Measurements from ENCODE around the gene LRRN4. TPM values are rescaled to one million over a fixed set of nuclear protein-coding genes. Genes with fewer than 3 reads are reported as not detected.
A peak's percentile ranks its signal among the peaks of the same experiment; 100 is the strongest.

Gene LRRN4
- total and polyA plus RNA-seq, 2 experiments from 2014 or later = 19.2 to 94.5 TPM

- peaks cover 57% of the 10 kb centered on the region for H3K79me2 ChIP-seq
- peak overlapping the region; percentile 80 for H3K4me2 ChIP-seq
- 8% methylated on average over 4 of the region's 4 CpGs for WGBS (ENCODE audit: low lambda C conversion rate, missing lambda C conversion rate)
- peak overlapping the region; percentile 89 for H3K4me3 ChIP-seq
- H3K9me3 ChIP-seq (ENCODE audit: low read depth) = no peaks in the 10 kb centered on the region
- H4K20me1 ChIP-seq (ENCODE audit: insufficient read depth, poor library complexity, severe bottlenecking) = peaks cover 22% of the 10 kb centered on the region
- no peaks in the 10 kb centered on the region for H3K9me2 ChIP-seq (replicated peaks; ENCODE audit: insufficient read depth)
- H3K36me3 ChIP-seq (replicated peaks; ENCODE audit: insufficient read depth, low read depth) = no peaks in the 10 kb centered on the region
- peak overlapping the region; percentile 76 for H3K27ac ChIP-seq
- no peak for TF ChIP-seq CTCF (IDR thresholded peaks at IDR 0.05; ENCODE audit: poor library complexity)
- no peak for TF ChIP-seq EZH2phosphoT487 (IDR thresholded peaks at IDR 0.05; ENCODE audit: low read depth, severe bottlenecking, unreplicated experiment)
- no peak for TF ChIP-seq EZH2 (IDR thresholded peaks at IDR 0.05; ENCODE audit: borderline replicate concordance)
- no peak for DNase-seq (ENCODE audit: low spot score)
- peaks cover 7% of the 10 kb centered on the region for H3K4me1 ChIP-seq (ENCODE audit: insufficient read depth)
- H3K27me3 ChIP-seq = no peaks in the 10 kb centered on the region
- H2AFZ ChIP-seq = no peak overlapping the region
Observed at GRCh38 chr20:6007094-6007528, 46.7 kb downstream of the LRRN4 start.

- Histone ChIP-seq H3K27ac (peak overlapping the region; percentile 76), H3K9me2 (replicated peaks; ENCODE audit: insufficient read depth) (no peaks in the 10 kb centered on the region), H4K20me1 (ENCODE audit: insufficient read depth, poor library complexity, severe bottlenecking) (peaks cover 22% of the 10 kb centered on the region), H2AFZ (peak overlapping the region; percentile 33), H3K79me2 (peaks cover 52% of the 10 kb centered on the region), H3K27me3 (no peaks in the 10 kb centered on the region), H3K36me3 (replicated peaks; ENCODE audit: insufficient read depth, low read depth) (no peaks in the 10 kb centered on the region), H3K4me1 (ENCODE audit: insufficient read depth) (peaks cover 7% of the 10 kb centered on the region), H3K9me3 (ENCODE audit: low read depth) (no peaks in the 10 kb centered on the region), H3K4me2 (peak overlapping the region; percentile 80), H3K4me3 (peak overlapping the region; percentile 89)
- no peak for DNase-seq (ENCODE audit: low spot score)
- WGBS (ENCODE audit: low lambda C conversion rate, missing lambda C conversion rate) = 0% methylated on average over 10 of the region's 10 CpGs
- TF ChIP-seq EZH2phosphoT487 (IDR thresholded peaks at IDR 0.05; ENCODE audit: low read depth, severe bottlenecking, unreplicated experiment) (no peak), EZH2 (IDR thresholded peaks at IDR 0.05; ENCODE audit: borderline replicate concordance) (no peak), CTCF (IDR thresholded peaks at IDR 0.05; ENCODE audit: poor library complexity) (no peak)
Observed at GRCh38 chr20:6006603-6006949, 47.3 kb downstream of the LRRN4 start.

- 97% methylated on average over 8 of the region's 8 CpGs for WGBS (ENCODE audit: low lambda C conversion rate, missing lambda C conversion rate)
- TF ChIP-seq EZH2 (IDR thresholded peaks at IDR 0.05; ENCODE audit: borderline replicate concordance) (no peak), EZH2phosphoT487 (IDR thresholded peaks at IDR 0.05; ENCODE audit: low read depth, severe bottlenecking, unreplicated experiment) (no peak), CTCF (IDR thresholded peaks at IDR 0.05; ENCODE audit: poor library complexity) (no peak)
- no peaks in the 10 kb centered on the region for H3K36me3 ChIP-seq (replicated peaks; ENCODE audit: insufficient read depth, low read depth)
Observed at GRCh38 chr20:6000871-6001270, 53.0 kb downstream of the LRRN4 start.

GRCh38 chr20:5999783-6000182, 54.1 kb downstream of the LRRN4 start:
- Histone ChIP-seq H3K27ac (no peak overlapping the region), H3K4me1 (ENCODE audit: insufficient read depth) (no peaks in the 10 kb centered on the region), H3K9me2 (replicated peaks; ENCODE audit: insufficient read depth) (no peaks in the 10 kb centered on the region), H3K9me3 (ENCODE audit: low read depth) (no peaks in the 10 kb centered on the region), H3K27me3 (no peaks in the 10 kb centered on the region), H3K36me3 (replicated peaks; ENCODE audit: insufficient read depth, low read depth) (no peaks in the 10 kb centered on the region), H4K20me1 (ENCODE audit: insufficient read depth, poor library complexity, severe bottlenecking) (no peaks in the 10 kb centered on the region), H2AFZ (no peak overlapping the region), H3K4me3 (no peak overlapping the region), H3K4me2 (no peak overlapping the region), H3K79me2 (peaks cover 3% of the 10 kb centered on the region)
- DNase-seq (ENCODE audit: low spot score) = no peak
- TF ChIP-seq EZH2phosphoT487 (IDR thresholded peaks at IDR 0.05; ENCODE audit: low read depth, severe bottlenecking, unreplicated experiment) (no peak), CTCF (IDR thresholded peaks at IDR 0.05; ENCODE audit: poor library complexity) (no peak), EZH2 (IDR thresholded peaks at IDR 0.05; ENCODE audit: borderline replicate concordance) (no peak)
- WGBS (ENCODE audit: low lambda C conversion rate, missing lambda C conversion rate) = 98% methylated on average over 9 of the region's 9 CpGs

More at GRCh38 chr20:6000871-6001270, 53.0 kb downstream of the LRRN4 start:
- no peaks in the 10 kb centered on the region for H4K20me1 ChIP-seq (ENCODE audit: insufficient read depth, poor library complexity, severe bottlenecking)
- no peaks in the 10 kb centered on the region for H3K9me3 ChIP-seq (ENCODE audit: low read depth)
- no peak overlapping the region for H3K4me2 ChIP-seq
- DNase-seq (ENCODE audit: low spot score) = no peak
- H3K4me1 ChIP-seq (ENCODE audit: insufficient read depth) = peaks cover 4% of the 10 kb centered on the region
- no peaks in the 10 kb centered on the region for H3K27me3 ChIP-seq
- H2AFZ ChIP-seq = no peak overlapping the region
- H3K79me2 ChIP-seq = peaks cover 4% of the 10 kb centered on the region
- H3K4me3 ChIP-seq = no peak overlapping the region
- no peaks in the 10 kb centered on the region for H3K9me2 ChIP-seq (replicated peaks; ENCODE audit: insufficient read depth)
- H3K27ac ChIP-seq = no peak overlapping the region

Measured in hepatocyte (in vitro differentiated cells).